ENCODE results near the gene PRICKLE4. TPM values are rescaled to one million over a fixed set of nuclear protein-coding genes. Genes with fewer than 3 reads are reported as not detected.

Gene PRICKLE4
- total and polyA plus RNA-seq, 2 of the 13 experiments (the other 11 are each of a cell fraction or from before 2014, with no cell fraction given): 0.92 to 1.2 TPM

GRCh38 chr6:41743406-41744235, 37.0 kb upstream of the PRICKLE4 start:
- WGBS (ENCODE audit: low lambda C conversion rate): 95% methylated on average over 1 of the region's 6 CpGs

More at GRCh38 chr6:41743406-41744235, 37.0 kb upstream of the PRICKLE4 start:
- ATAC-seq (no peak), DNase-seq (ENCODE audit: low spot score) (no peak), FAIRE-seq (no peak)
- no peaks in the 10 kb centered on the region for H3K27me3 ChIP-seq (ENCODE audit: control insufficient read depth in 1 of 2, insufficient read depth in 2 of 2, low read length in 2 of 2)
- H3K27ac ChIP-seq (ENCODE audit: extremely low read length, insufficient read depth, low read length): no peak overlapping the region
- TF ChIP-seq ZNF607 (CRISPR knock-in tag; IDR thresholded peaks at IDR 0.05; ENCODE audit: borderline replicate concordance) (no peak), AGO2 (optimal IDR thresholded peaks at IDR 0.05; ENCODE audit: low read depth, low read length) (peak; percentile 59), PRDM15 (CRISPR knock-in tag; IDR thresholded peaks at IDR 0.05) (peak; percentile 81), TBP (CRISPR knock-in tag; IDR thresholded peaks at IDR 0.05) (no peak)
- no peak overlapping the region for H2AFZ ChIP-seq (ENCODE audit: low read length)
- H3K4me2 ChIP-seq (ENCODE audit: low read depth, low read length): no peak overlapping the region
- POLR2A ChIA-PET: interaction anchor here (1.1 to 10.4 kb wide), 4 partner anchors 9 to 25 kb away, joined by 5 to 120 read pairs (median 66); partner anchors contain the start of gene TFEB
- no peak overlapping the region for H3K9ac ChIP-seq (ENCODE audit: insufficient read depth, low read depth, low read length)
- in situ Hi-C loops (cut with HindIII; ENCODE audit: extremely low pct_ligation_motif_present, low pct_unique_long_range_greater_than_20kb): no loop called here
- intact Hi-C loops (cut with micrococcal nuclease; ENCODE audit: unreplicated experiment): no loop called here
- H3K4me1 ChIP-seq (ENCODE audit: insufficient read depth, low read length): peaks cover 100% of the 10 kb centered on the region
- no peak overlapping the region for H3K4me3 ChIP-seq (replicated peaks in 1 of 3; ENCODE audit: insufficient read depth in 1 of 3, low read depth in 2 of 3, low read length in 3 of 3)
- no peaks in the 10 kb centered on the region for H4K20me1 ChIP-seq (ENCODE audit: insufficient read depth, low read length)
- H3K36me3 ChIP-seq (replicated peaks in 1 of 2; ENCODE audit: control insufficient read depth in 1 of 2, insufficient read depth in 2 of 2, low read length in 2 of 2): no peaks in the 10 kb centered on the region
- CTCF ChIA-PET (ENCODE audit: low intra/inter-chr PET ratio, low total read pairs): no interaction called here
- no peaks in the 10 kb centered on the region for H3K9me3 ChIP-seq (ENCODE audit: low read length)
- no peaks in the 10 kb centered on the region for H3K79me2 ChIP-seq (ENCODE audit: insufficient read depth, low read length)
- BruUV-seq (replicated peaks): no TSS peak

Data from HepG2 (cell line).